Upper lobe of right lung (tissue), 1 donor: Measurements from ENCODE around the gene INPP4A. TPM values are rescaled to one million over a fixed set of nuclear protein-coding genes. Genes with fewer than 3 reads are reported as not detected.

Experiments
- ATAC-seq: fragments of 200-7000 bp; cut with Tn5 transposase; one replicate; pipeline ENCODE4 v1.9.1; 2020; ENCODE audit warnings: mild to moderate bottlenecking, moderate library complexity
- DNase-seq: peaks from one replicate; pipeline ENCODE4 v3.0.0-alpha.2; 2020
- H3K27ac ChIP-seq: fragments of 200-600 bp; one replicate; pipeline ENCODE4 v1.8.0; 2022
- H3K27me3 ChIP-seq: fragments of 200-600 bp; one replicate; pipeline ENCODE4 v1.8.0; 2022; ENCODE audit warnings: mild to moderate bottlenecking
- H3K36me3 ChIP-seq: fragments of 200-600 bp; one replicate; pipeline ENCODE4 v1.8.0; 2022
- H3K4me1 ChIP-seq: fragments of 200-600 bp; one replicate; pipeline ENCODE4 v1.8.0; 2022
- H3K4me3 ChIP-seq: fragments of 200-600 bp; one replicate; pipeline ENCODE4 v1.8.0; 2022; ENCODE audit warnings: mild to moderate bottlenecking
- H3K9me3 ChIP-seq: fragments of 200-600 bp; one replicate; pipeline ENCODE4 v1.8.0; 2022
- intact Hi-C: fragments of 100-400 bp; cut with DNase I; formaldehyde crosslinking; loops from one replicate; pipeline ENCODE4 v1.11.0; 2022
- total RNA-seq: library from RNA; stranded (reverse); fragmentation: NEBNext Ultra II Directional; extraction: Animal tissue kit (Norgen Biotek cat#: 25700); gene quantifications from one replicate; pipeline ENCODE4 v1.2.1, GENCODE V29; 2021
- TF ChIP-seq, protein P1 (sequence below): fragments of 200-600 bp; IDR thresholded peaks from one replicate; pipeline ENCODE4 v1.8.0; 2022; ENCODE audit warnings: antibody characterized with exemption
- donor health status: DM: no; HTN: yes; CAD: no; lungs with severe emphysema.

The INPP4A gene
- total RNA-seq, 1 donor from 2014 or later, result 35.0 TPM

DNA sequence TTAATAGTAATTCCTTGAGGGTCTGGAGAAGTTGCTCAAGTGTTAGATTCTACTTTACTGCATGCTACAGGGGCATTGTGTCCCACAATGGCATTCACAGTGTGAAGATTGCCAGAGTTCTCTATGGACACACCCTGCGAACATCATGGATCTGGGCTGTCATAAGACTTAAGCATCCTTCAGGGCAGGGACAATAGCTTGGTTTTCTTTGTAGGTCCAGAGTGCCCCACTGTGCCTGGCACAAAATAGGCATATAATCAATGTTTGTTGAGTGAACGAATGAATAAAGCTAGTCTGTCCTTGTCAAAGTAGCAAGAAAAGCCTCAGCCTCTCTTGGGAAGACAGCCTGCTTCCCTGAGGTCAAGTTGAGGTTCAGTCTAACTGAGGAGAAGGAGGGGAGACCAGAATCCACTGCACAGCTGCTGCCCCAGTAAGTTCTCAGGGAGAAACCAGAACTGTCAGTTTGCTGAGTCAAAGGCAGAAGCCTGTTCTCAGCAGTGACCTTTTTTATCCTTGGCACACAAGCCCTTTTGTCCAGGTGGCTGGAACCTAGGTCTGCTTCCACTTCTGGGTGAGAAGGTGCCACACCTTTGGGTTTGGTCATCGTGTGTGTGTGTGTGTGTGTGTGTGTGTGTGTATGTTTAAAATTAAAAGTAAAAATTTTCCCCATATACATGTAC, 15.0 kb downstream of the INPP4A start:
- intact Hi-C loops, result no loop called here
- DNase-seq, result no peak
- TF ChIP-seq, protein P1, sequence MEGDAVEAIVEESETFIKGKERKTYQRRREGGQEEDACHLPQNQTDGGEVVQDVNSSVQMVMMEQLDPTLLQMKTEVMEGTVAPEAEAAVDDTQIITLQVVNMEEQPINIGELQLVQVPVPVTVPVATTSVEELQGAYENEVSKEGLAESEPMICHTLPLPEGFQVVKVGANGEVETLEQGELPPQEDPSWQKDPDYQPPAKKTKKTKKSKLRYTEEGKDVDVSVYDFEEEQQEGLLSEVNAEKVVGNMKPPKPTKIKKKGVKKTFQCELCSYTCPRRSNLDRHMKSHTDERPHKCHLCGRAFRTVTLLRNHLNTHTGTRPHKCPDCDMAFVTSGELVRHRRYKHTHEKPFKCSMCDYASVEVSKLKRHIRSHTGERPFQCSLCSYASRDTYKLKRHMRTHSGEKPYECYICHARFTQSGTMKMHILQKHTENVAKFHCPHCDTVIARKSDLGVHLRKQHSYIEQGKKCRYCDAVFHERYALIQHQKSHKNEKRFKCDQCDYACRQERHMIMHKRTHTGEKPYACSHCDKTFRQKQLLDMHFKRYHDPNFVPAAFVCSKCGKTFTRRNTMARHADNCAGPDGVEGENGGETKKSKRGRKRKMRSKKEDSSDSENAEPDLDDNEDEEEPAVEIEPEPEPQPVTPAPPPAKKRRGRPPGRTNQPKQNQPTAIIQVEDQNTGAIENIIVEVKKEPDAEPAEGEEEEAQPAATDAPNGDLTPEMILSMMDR, result no peak
- no peak for ATAC-seq
- H3K4me3 ChIP-seq, result no peak overlapping the region
- H3K9me3 ChIP-seq, result no peaks in the 10 kb centered on the region
- peaks cover 57% of the 10 kb centered on the region for H3K4me1 ChIP-seq
- no peaks in the 10 kb centered on the region for H3K27me3 ChIP-seq
- H3K36me3 ChIP-seq, result peaks cover 6% of the 10 kb centered on the region
- no peak overlapping the region for H3K27ac ChIP-seq

- Histone ChIP-seq H3K4me3 (no peak overlapping the region), H3K4me1 (peaks cover 57% of the 10 kb centered on the region), H3K36me3 (peaks cover 6% of the 10 kb centered on the region), H3K27me3 (no peaks in the 10 kb centered on the region), H3K9me3 (no peaks in the 10 kb centered on the region), H3K27ac (no peak overlapping the region)
- TF ChIP-seq, protein P1, result no peak
- DNase-seq (no peak), ATAC-seq (peak; percentile 24)
- intact Hi-C loops, result no loop called here
Measured at GRCh38 chr2:98460573-98461497, 16.2 kb downstream of the INPP4A start.

DNA sequence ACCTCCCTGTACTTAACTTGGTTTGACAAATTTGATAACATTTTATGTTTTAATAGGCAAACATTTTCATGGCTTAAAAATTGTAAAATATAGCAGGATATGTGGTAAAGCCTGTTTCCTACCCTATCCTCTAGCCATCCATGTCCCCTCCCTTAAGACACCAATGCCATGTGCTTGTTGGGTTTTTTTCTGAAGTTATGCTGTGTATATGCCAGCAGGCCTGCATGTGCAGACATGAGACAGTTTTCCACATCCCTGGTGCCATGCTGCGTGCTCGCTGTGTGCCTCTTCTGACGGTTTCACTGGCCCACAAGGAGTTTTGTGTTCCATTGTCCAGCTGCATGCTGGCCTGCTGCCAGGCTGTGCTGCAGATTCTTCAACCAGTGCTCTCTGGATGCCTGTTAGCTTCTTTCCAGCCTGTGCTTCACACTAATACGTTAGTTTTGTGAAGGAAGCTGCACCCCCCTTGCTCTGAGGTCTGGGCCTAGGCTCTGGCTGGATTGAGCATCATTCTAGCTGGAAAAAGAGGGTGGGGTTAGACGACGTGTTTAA, 16.9 kb downstream of the INPP4A start:
- Histone ChIP-seq H3K4me1 (peaks cover 58% of the 10 kb centered on the region), H3K4me3 (no peak overlapping the region), H3K36me3 (peaks cover 1% of the 10 kb centered on the region), H3K9me3 (no peaks in the 10 kb centered on the region), H3K27ac (no peak overlapping the region), H3K27me3 (no peaks in the 10 kb centered on the region)
- DNase-seq (no peak), ATAC-seq (no peak)
- TF ChIP-seq, protein P1, result no peak
- intact Hi-C loops, result no loop called here

DNA sequence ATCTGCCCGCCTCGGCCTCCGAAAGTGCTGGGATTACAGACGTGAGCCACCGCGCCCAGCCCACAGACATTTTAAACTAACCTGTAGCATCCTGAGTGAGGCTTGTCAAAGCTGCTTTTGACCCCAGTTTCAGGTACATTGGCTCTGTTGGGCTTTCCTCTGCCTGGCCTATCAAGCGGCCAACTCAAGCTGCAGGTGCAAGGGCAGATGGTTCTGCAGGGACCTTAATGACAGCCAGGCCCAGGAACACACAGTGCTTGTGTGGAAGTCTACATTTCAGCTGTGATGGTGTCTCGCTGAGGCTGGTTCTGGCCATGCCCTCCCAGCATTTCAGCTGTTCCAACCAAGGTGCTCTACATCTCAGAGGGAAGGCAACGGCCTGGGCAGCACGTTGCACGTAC, 18.4 kb downstream of the INPP4A start:
- Histone ChIP-seq H3K27ac (peak overlapping the region; percentile 58), H3K9me3 (no peaks in the 10 kb centered on the region), H3K4me3 (no peak overlapping the region), H3K4me1 (peaks cover 68% of the 10 kb centered on the region), H3K27me3 (no peaks in the 10 kb centered on the region), H3K36me3 (no peaks in the 10 kb centered on the region)
- intact Hi-C loops, result no loop called here
- ATAC-seq, result no peak
- DNase-seq, result no peak
- TF ChIP-seq, protein P1, result no peak

DNA sequence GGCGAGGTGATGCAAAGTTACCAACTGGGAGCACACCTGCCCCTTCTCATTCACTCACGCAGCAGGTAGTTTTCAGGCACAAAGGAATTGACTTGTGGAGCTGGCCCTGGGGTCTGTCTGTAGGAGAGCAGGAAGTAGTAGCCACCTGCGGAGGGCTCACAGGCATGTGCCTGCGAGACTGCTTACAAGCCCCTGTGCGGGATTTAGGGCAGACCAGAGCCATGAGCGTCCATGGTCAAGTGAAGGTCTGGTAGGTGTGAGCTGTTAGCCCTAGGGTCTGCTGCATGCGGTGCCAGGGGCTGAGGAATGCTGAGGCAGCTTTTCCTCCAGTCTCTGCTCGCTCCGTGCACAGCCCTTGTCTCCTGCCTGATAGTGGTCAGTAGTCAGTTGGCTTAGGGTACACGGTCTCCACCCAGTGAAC, 18.9 kb downstream of the INPP4A start:
- Histone ChIP-seq H3K27ac (peak overlapping the region; percentile 58), H3K27me3 (no peaks in the 10 kb centered on the region), H3K4me1 (peaks cover 68% of the 10 kb centered on the region), H3K9me3 (no peaks in the 10 kb centered on the region), H3K36me3 (no peaks in the 10 kb centered on the region), H3K4me3 (no peak overlapping the region)
- DNase-seq (no peak), ATAC-seq (no peak)
- intact Hi-C loops, result no loop called here
- TF ChIP-seq, protein P1, result no peak
